CD4-positive, alpha-beta T cell treated with Interleukin-1 beta for 1 hour (primary cell): ENCODE measurements around the gene FBXO31.

ENCODE experiments used
- DNase-seq, 2 donors: peaks; one replicate each; pipeline ENCODE4 v3.0.0-alpha.2; 2020 to 2022

The FBXO31 gene

DNA sequence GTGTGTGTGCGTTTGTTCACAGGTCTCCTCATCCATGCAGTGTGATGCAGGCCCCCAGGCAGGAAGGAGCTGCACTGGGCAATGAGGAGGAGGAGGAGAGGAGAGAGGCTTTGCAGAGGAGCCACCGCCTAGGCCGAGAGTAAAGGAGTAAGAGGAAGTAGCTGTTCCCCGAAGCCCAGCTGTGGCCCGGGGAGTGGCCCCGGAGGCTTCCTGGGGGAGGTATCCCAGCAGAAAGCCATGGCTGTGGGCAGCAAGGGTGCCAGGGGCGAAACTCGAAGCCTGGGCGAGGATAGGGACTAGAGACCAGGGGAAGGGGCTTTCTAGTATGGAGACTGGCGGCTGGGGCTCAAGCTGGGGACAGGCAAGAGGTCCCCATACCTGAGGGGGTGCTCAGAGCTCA lies 78.6 kb downstream of the FBXO31 start:
- no peak for DNase-seq

DNA sequence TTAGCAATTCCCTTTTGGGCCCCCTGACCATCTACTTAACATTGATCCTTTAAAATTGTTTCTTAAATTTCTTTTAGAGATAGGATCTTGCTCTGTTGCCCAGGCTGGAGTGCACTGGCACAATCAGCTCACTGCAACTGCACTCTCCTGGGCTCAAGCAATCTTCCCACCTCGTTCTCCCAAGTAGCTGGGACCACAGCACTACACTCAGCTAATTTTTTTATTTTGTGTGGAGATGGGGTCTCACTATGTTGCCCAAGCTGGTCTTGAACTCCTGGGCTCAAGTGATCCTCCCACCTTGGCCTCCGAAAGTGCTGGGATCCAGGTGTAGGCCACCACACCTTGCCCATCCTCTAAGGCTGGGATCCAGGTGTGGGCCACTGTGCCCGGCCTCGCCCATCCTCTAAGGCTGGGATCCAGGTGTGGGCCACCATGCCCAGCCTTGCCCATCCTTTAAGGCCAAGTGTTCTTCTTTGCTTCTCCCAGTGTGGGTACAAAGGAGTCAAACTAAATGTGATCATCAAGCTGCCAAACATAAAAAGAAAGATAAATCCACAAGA lies 79.5 kb downstream of the FBXO31 start:
- DNase-seq, result no peak

DNA sequence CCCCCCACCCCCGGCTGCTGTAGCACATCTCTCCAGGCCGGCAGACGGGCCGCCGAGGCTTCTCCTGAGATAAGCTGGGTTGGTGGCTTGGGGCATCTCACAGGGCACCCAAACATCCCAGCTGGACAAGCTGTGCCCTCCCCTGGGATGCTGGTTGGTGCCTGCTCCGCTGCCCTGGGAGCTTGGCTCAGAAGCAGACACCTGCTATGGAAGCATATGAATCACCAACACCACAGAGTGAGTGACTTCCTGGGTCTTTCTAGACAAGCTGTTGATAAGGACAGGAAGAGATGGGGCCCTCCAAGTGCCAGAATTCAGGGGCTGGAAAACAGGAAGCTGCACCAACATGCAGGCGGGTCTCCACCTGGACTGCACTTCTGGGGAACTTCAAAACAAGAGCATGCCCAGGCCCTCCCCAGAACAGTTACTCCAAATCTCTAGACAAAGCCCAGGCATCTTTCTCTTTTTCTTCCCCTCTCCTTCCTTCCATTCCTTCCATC lies 80.1 kb downstream of the FBXO31 start:
- no peak for DNase-seq

DNA sequence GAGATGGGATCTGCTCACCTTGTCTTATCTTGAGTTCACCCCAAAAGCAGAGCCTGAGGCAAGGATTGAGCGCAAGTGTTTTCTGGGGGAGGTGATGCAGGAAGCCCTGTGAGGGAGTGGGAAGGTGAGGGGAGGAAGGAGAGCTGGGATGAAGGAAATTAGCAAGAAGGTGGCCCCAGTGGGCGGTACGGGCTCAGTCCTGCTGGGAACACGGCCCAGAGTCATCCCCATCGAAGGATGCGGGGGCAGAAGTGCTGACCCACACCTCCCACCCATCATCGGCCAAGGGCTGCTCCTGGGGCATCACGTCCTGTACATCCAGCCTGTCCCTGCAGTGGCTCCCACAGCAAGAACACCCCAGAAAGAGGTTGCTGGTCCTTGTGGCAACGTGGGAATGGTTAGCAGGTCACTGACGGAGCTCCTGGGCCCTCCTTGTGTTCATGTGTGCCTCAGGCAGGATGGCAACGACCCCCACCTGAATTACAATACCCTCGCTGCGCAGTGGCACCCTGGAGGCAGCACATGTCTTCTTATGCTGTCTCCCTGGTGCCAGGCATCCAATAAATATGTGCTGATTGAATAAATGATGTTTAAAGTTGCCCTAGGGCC lies 84.6 kb downstream of the FBXO31 start:
- no peak for DNase-seq

DNA sequence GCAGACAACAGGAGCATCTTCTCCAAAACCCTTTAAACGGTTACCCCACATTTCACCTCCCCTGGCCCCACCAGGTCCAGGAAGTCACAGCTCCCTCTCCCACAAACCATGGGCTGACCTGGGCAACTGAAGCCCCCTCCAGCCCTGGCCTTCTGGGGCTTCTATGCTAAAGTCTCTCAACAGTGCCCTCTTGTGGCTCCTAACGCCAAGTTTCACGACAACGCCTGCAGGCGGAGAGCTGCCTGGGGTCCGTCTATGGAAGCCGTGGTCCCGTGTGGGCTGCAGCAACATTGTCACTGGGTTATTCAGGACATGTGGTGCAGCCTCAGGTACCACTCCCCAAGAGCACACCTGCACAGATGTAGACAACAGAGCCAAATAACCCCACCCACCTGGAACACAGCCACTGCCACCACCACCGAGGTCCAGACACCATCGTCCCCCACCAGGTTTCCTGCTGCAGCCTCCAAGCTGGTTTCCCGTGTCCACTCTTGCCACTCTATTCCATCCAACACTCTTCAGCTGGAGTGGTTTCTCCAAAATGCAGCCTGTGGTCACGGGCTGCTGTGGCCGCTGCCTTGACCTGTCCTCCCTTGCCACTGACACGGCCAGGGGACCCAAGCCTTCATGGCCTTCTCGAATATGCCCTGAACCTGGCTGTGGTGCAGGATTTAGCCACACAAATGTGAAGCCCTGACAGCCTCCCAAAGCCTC lies 85.5 kb downstream of the FBXO31 start:
- DNase-seq, result peak; percentile 13 to 30

DNA sequence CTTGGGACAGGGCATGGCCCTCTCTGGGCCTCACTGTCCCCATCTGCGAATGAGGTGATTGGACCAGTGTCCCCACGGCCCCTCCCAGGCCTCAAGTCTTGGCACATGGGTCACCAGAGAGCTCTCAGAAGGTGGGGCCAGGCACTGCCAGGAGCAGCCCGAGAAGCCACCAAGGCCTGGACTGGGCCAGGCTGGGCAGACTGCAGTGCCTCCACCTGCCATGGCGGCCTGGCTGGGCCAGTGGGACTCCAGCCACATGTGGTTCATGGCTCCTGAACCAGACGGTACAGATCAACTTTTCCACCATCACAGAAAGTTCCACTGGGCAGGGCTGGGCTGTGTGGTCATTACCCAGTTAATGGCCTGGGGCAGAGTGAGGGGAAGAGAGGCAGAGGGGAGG lies 86.2 kb downstream of the FBXO31 start:
- DNase-seq, result no peak

DNA sequence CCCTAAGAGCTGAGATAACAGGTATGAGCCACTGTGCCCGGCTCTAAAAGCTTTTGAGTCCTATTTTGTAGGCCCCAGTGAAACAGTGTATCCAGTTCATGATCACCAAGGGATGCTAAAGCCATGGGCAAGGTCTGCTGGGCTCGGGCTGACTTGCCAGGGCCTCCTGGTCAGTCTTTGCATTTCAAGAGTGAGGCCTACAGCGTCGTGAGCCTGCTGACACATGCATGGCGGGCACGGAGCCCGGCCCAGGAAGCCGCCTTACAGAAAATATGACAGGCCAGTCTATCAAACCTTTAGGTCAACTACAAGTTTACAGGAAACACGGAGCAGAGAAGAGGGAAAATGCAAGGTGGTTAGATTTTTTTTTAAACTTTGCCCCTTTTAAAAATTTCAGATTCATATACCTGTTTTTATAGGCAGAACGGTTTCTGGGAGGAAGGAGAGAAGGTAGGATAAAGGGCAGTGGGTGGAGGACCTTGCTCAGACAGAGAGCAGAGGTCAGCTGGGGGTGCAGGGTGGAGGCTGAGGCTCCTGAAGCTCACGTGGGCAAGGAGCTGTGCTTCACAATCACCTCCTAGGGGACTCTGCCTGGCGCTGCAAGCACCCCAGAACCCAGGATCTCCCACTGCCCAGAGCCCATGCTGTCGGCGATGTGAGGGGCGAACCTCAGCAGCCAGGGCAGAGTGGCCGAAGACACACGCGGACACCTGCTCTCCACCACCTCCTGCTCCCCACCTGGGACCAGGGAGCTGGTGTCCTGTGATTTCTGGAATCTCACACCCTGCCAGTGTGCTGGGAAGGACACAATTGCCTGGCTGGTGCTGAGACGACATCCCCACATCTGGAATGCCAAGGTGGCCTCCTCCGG lies 87.7 kb downstream of the FBXO31 start:
- DNase-seq, result no peak

DNA sequence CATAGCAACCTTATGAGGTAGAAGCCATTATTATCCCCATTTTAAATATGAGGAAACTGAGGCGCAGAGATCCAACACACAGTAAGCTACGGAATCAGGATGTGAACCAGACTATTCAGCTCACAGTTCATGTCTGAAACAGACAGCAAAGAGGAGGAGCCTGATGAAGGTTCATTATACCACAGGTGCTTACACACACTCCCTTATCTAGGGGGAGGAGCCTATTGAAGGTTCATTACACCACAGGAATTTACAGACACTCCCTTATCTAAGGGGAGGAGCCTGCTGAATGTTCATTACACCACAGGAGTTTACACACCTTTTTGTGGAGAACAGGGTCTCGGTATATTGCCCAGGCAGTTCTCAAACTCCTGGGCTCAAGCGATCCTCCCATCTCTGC lies 88.3 kb downstream of the FBXO31 start:
- DNase-seq, result peak in 1 of 2 donors; percentile 26

DNA sequence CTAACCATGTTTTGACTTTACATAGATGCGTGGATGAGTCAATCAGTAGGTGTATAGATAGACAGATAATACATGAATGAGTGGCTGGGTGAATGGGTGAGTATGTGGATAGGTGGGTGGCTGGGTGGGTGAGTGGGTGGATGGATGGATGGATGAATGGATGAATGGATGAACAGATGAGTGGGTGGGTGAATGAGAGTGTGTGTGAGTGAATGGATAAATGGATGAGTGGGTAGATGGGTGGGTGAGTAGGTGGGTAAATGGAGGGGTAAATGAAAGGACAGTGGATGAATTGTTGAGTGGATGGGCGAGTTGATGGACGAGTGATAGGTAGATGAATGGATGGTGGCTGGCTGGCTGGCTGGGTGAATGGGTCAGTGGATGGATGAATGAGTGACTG lies 89.6 kb downstream of the FBXO31 start:
- no peak for DNase-seq

DNA sequence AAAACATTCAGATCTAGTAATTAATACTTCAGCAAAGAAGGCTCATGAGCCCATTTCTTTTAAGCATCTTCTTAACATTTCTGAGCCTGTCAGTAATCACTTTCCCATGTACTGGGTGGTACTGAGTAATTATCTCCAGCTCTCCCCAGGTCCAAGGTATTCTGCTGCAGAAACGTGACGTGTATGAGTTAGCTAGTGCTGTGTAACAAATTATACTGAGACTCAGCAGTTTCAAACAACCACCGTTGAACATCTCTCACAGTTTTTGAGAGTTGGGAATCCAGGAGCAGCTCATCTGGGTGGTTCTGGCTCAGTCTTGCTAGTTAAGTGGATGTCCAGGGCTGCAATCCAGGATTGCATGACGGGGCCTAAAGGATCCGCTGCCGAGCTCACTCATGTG lies 91.6 kb downstream of the FBXO31 start:
- no peak for DNase-seq

DNA sequence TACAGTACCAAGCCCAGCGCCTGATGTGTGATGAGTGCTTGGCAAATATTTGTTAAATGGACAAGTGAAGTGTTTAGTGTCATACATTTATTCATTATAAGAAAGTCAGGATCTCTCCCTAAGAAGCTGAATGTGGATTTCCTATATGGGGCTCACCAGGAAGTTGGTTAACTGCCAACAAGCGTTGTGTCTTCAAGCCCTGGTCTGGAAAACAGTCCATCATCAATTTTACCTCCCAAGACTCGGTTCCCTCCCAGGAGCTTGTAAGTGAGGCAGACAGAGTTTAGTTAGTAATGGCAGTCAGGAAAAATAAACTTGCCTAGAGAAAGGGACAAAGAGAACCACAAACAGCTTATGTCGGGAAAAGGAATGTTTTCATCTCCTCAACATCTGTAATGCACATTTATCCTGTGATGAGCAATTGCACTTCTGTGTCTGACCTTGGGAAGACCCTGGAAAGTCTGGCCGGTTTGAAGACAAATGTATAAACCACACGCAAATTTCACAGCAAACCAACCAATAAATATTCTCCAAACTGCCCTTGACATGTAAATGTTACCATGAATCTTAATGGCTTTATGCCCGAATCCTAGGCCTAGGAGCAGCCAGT lies 94.7 kb downstream of the FBXO31 start:
- no peak for DNase-seq

DNA sequence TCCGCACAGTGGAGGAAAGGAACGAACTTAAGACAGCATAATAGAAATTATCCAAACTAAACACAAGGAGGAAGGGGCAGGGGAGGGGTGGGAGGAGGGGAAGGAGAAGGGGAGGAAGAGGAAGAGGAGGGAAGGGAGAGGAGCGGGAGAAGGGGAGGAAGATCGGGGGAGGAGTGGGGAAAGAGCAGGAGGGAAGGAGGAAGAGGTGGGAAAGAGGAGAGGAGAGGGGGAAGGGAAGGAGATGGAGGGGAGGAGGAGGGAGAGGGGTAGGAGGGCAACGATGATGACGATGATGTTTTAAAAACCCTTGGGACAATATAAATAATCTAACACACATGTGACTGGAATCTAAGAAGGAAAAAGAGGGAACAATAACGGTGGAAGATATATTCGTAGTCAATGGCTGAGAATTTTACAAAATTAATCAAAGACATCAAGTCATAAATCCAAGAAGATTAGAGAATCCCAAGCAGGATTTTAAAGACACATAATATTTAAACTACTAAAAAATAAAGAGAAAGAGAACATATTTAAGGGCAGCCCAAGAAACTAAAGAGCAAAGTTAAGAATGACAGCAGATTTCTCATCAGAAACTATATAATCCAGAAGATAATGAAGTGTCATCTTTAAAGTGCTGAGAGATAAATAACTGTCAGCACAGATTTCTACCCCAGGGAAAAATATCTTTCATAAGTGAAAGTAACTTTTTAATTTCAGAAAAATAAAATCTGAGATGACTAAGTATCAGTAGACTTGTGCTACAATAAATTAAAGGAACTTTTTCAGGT lies 96.5 kb downstream of the FBXO31 start:
- no peak for DNase-seq

DNA sequence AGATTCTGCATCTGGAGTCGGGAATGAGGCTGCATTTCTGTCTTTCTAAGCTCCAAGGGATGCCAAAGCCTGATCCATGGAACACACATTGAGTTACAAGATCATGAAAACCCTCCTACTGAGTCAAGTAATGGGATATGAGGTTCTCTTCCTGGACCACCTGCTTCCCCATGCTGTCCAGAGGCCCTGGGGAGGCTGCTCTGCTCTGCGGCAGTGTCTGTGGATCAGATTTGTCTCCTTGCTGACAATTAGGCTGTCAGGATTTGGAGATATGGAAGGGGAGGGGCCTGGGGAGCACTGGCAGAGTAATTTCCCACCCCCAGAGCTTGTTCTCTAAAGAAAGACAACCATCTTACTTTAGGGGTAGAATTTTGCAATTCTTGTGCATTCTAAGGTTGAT lies 99.4 kb downstream of the FBXO31 start:
- no peak for DNase-seq

DNA sequence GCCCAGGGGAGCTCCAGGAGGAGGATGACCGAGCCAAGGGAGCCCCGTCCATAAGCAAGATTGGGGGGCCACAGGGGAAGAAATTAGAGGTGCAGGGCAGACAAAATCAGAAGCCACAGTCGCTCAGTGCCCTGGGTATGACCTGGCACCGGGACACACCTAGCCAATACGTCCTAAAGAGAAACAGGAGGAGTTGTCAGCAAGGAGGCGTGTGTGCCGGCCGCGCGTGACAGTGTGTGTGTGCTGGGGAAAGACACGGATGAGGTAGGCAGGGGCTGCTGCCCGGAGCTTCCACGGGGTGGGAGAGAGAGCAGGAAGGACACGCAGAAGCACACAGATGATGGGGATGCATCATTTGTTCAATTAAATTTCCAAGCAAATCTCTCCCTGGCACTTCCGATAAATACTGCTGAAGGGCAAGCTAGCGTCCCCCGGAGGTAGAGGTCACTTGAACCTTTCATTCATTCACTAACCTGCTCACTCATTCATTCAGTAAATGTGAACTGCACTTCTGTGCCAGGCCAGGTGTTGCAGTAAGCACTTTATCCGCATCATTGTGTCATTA lies 104.4 kb downstream of the FBXO31 start:
- DNase-seq, result no peak

DNA sequence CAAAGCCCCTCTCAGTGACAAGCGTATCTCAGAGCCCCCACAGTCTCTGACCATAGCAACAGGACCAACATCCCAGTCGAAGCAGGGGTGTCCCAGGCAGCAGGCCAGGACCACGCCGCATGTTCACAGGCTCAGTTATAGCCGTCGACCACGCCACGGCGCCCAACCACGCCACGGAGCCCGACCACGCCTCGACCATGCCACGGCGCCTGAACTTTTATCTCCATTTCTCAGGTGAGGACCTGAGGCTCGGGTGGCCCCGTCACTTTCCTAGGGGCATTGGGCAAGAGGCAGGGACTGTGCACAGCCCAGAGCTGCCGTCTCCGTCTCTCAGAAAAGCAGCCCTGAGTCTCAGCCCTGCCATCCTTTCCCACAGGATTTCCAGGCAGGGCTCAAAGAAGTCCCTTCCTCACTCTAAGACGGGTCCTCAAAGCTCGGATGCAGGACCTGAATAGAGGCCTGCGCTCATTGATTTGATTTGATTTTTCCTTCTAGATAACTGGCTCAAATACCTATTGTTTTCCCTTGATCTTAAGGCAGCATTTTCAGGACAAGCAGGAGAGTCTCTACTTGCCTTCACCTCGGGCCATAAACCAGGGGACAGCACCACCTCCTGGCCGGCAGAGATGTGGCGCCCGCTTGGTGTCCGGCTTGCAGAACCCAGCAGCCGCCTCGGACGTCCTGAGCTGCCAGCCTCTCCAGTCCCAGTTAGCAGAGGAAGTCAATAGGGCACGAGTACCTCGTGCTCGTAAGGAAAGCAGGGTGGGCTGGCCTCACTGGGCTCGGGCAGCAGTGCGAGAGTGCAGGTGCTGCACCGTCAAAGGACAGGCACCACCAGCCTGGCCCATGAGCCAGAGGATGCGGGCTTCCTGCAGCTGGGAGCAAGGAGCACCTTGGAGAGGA lies 105.1 kb downstream of the FBXO31 start:
- peak; percentile 20 to 29 for DNase-seq
